ENCODE results near the gene ALDH16A1.
"Not testable (repeated sequence)": the region's sequence is repeated elsewhere in the genome, so short reads cannot be mapped to it uniquely, and the experiment has no call there.

Gene ALDH16A1

DNA sequence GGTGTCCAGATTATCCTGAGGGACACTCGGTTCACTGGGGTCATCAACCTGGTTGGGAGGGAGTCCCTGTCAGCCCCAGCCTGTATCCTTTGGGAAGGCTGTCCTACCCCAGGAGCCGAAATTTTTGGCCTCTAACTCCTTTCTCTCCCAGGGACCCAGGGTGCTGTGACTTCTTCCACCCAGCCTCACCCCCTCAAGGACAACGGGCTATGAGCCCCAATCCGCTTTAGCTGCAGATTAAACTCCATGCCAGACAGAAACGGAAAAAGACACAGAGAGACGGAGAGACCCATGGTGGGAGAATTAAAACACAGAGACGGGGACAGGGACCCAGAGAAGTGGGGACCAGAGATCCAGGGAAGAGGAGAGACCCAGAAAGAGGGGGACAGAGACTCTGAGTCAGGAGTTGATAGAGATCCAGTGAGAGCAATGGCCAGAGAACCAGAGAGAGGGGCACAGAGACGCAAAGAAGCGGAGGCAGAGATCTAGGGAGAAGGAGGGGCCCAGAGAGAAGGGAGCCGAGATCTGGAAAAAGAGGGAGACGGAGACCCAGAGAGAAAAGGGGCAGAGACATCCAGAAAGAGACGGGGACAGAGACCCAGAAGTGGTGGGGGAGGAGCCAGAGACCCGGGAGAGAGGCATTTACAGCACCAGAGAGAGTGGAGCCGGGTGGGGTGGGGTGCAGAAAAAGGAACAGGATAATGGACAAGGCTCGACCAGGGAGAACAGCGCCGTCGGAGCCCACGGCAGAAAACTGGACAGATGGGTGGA lies 12.4 kb upstream of the ALDH16A1 start:
- no peak for DNase-seq
- Histone ChIP-seq H3K36me3 (ENCODE audit: control insufficient read depth, insufficient read depth, low read length) (no peaks in the 10 kb centered on the region), H3K4me1 (ENCODE audit: control insufficient read depth, insufficient read depth, low read length, poor library complexity, severe bottlenecking) (peaks cover 25% of the 10 kb centered on the region), H3K9me3 (ENCODE audit: control insufficient read depth, low read length) (no peaks in the 10 kb centered on the region), H3K4me3 (ENCODE audit: insufficient read depth, low read depth, low read length, poor library complexity, severe bottlenecking) (no peak overlapping the region), H3K27me3 (replicated peaks; ENCODE audit: control insufficient read depth, insufficient read depth, low read length, poor library complexity, severe bottlenecking) (peaks cover 59% of the 10 kb centered on the region), H3K27ac (ENCODE audit: insufficient read depth, low read length, poor library complexity, severe bottlenecking) (no peak overlapping the region)

DNA sequence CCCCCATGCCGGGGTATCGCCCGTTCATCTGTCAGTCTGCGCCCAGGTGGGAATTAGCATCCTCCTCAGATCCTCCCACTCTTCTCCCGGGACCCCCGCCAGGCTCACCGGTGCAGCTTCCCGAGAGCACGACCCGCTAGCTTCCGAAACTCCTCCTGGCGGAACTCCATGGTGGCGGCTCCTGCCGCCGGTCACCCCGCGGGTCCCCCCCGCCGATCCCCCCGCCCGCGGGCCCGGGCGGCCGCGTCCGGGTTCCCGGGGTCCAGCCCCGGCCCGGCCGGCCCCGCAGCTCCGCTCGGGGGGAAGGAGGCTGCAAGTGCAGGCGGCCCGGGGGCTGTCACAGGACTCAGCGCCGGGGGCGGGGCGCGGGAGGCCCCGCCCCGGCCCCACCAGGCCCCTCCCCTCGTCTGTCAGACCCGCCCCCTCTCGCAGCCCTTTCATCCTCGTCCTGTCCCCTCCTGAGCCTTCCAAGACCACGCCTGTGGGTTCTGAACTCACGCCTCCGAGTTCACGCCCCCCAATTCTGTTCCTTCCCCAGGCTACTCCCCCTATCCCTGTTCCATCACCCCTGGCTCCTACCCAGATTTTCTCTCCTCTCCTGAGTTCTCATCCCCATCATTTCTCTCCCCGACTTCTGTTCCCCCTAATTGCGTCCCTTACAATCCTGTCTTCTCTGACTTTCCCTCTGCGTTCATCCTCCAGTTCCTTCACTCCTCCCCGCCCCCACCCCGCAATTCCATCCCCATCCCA lies 11.6 kb upstream of the ALDH16A1 start, which contains the start of gene SLC17A7:
Gene SLC17A7, minus strand, starts transcription at position 318 of the 750 bp plus-strand sequence. Its CDS starts 148 bp downstream, at position 170.
- Histone ChIP-seq H3K27ac (ENCODE audit: insufficient read depth, low read length, poor library complexity, severe bottlenecking) (no peak within 1 kb of the TSS), H3K9me3 (ENCODE audit: control insufficient read depth, low read length) (no peaks in the 10 kb centered on the region), H3K4me3 (ENCODE audit: insufficient read depth, low read depth, low read length, poor library complexity, severe bottlenecking) (no peak within 1 kb of the TSS), H3K27me3 (replicated peaks; ENCODE audit: control insufficient read depth, insufficient read depth, low read length, poor library complexity, severe bottlenecking) (peaks cover 52% of the 10 kb centered on the region), H3K36me3 (ENCODE audit: control insufficient read depth, insufficient read depth, low read length) (no peaks in the 10 kb centered on the region), H3K4me1 (ENCODE audit: control insufficient read depth, insufficient read depth, low read length, poor library complexity, severe bottlenecking) (peaks cover 22% of the 10 kb centered on the region)
- DNase-seq, result peak; percentile 21 to 44 (median 31)

DNA sequence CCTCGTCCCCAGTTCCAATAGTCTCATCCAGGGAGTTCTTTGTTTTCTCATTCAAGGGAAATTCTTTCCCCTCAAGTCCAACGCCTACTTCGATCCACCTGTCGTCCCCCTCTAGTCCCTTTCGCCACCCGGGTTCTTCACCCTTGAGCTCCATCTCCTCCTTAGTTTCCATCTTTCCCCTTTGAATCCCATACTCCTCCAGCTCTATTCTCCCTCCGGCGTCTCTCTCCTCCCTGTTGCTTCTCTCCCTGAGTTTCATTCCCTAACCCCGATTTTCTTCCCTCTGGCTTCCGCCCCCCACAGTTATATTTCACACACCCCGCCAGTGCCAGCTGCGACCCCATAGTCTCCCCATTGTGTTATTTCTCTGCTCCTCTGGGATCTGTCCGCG lies 11.1 kb upstream of the ALDH16A1 start:
- peaks cover 46% of the 10 kb centered on the region for H3K27me3 ChIP-seq (replicated peaks; ENCODE audit: control insufficient read depth, insufficient read depth, low read length, poor library complexity, severe bottlenecking)
- H3K36me3 ChIP-seq (ENCODE audit: control insufficient read depth, insufficient read depth, low read length), result peaks cover 3% of the 10 kb centered on the region
- no peak for DNase-seq
- H3K4me1 ChIP-seq (ENCODE audit: control insufficient read depth, insufficient read depth, low read length, poor library complexity, severe bottlenecking), result peaks cover 19% of the 10 kb centered on the region
- H3K4me3 ChIP-seq (ENCODE audit: insufficient read depth, low read depth, low read length, poor library complexity, severe bottlenecking), result no peak overlapping the region
- no peak overlapping the region for H3K27ac ChIP-seq (ENCODE audit: insufficient read depth, low read length, poor library complexity, severe bottlenecking)
- no peaks in the 10 kb centered on the region for H3K9me3 ChIP-seq (ENCODE audit: control insufficient read depth, low read length)

DNA sequence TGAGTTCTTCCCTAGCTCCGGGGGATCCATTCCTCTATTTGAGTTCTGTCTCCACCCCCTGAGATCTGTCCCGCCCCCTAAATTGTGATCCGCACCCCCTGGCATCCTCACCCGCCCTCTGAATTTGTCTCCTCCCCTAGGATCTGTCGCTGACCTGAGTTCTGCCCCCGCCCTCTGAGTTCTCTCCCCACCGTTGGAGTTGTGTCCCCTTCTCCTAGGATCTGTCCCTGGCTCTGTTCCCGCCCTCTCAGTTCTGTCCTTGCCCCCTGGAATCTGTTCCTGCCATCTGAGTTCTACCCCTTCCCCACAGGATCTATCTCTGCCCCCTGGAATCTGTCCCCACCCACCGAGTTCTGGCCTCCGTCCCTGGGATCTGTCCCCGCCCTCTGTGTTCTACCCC lies 10.7 kb upstream of the ALDH16A1 start:
- Histone ChIP-seq H3K27ac (ENCODE audit: insufficient read depth, low read length, poor library complexity, severe bottlenecking) (no peak overlapping the region), H3K9me3 (ENCODE audit: control insufficient read depth, low read length) (no peaks in the 10 kb centered on the region), H3K4me1 (ENCODE audit: control insufficient read depth, insufficient read depth, low read length, poor library complexity, severe bottlenecking) (peaks cover 19% of the 10 kb centered on the region), H3K36me3 (ENCODE audit: control insufficient read depth, insufficient read depth, low read length) (peaks cover 7% of the 10 kb centered on the region), H3K4me3 (ENCODE audit: insufficient read depth, low read depth, low read length, poor library complexity, severe bottlenecking) (no peak overlapping the region), H3K27me3 (replicated peaks; ENCODE audit: control insufficient read depth, insufficient read depth, low read length, poor library complexity, severe bottlenecking) (peaks cover 45% of the 10 kb centered on the region)
- no peak for DNase-seq

DNA sequence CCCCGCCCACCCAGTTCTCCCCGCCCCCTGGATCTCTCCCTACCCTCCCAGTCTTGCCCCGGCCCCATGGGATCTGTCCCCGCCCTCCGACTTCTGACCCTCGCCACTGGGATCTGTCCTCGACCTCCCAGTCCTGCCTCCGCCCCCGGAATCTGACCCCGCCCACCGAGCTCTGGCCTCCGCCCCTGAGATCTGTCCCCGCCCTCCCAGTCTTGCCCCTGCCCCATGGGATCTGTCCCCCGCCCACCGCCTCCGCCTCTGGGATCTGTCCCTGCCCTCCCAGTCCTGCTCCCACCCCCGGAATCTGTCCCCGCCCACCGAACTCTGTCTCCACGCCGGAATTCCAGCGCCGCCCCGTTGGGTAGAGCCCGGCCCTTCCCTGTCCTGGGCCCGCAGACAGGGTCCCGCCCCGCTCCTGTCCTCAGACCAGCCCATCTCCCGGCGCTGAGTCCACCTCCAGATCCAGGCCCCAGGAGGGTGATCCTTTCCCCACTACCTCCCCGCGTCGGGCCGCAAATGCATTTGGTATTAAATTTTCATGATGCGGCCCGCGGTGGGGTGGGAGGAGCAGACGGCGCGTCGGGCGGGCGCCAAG lies 10.2 kb upstream of the ALDH16A1 start:
- no peaks in the 10 kb centered on the region for H3K9me3 ChIP-seq (ENCODE audit: control insufficient read depth, low read length)
- peaks cover 19% of the 10 kb centered on the region for H3K4me1 ChIP-seq (ENCODE audit: control insufficient read depth, insufficient read depth, low read length, poor library complexity, severe bottlenecking)
- peaks cover 45% of the 10 kb centered on the region for H3K27me3 ChIP-seq (replicated peaks; ENCODE audit: control insufficient read depth, insufficient read depth, low read length, poor library complexity, severe bottlenecking)
- H3K4me3 ChIP-seq (ENCODE audit: insufficient read depth, low read depth, low read length, poor library complexity, severe bottlenecking), result peak overlapping the region; percentile 60
- H3K36me3 ChIP-seq (ENCODE audit: control insufficient read depth, insufficient read depth, low read length), result peaks cover 10% of the 10 kb centered on the region
- peak; percentile 22 to 53 (median 29) for DNase-seq
- no peak overlapping the region for H3K27ac ChIP-seq (ENCODE audit: insufficient read depth, low read length, poor library complexity, severe bottlenecking)

DNA sequence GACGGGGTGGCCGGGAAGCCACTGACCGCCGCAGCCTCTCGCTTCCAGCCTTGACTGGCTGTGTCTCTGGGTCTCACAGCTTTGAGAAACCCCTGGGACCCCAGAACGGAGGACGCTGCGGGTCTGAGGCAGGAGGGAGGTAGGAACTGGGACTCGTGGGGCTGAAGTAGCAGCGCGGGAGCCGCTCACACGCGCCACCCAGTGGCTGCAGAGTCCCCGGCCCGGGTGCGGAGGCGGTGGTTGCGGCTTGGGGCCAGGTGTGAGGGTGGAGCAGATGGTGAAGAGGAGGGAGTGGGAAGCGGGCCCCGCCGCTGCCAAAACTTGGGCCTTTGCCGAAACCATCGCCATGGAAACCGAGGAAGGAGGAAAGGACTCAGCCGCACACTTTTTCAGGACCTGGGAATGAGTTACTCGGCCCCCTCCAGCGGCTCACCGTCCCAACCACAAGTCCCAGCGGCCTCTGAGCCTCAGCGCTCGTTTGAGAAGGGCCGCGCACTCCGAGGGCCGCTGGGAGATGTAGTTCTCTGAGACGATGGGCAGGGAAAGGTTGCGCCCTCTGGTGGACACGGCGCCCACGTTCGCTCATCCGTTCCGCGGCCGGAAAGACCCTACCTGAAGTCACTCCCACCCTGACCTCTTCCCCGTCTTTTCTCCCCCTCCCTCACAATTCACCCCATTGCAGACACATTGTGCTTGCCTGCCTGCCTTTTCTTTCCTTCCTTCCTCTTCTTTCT lies 9.5 kb upstream of the ALDH16A1 start:
- H3K4me3 ChIP-seq (ENCODE audit: insufficient read depth, low read depth, low read length, poor library complexity, severe bottlenecking), result peak overlapping the region; percentile 60
- H3K9me3 ChIP-seq (ENCODE audit: control insufficient read depth, low read length), result no peaks in the 10 kb centered on the region
- peak overlapping the region; percentile 51 for H3K27ac ChIP-seq (ENCODE audit: insufficient read depth, low read length, poor library complexity, severe bottlenecking)
- H3K4me1 ChIP-seq (ENCODE audit: control insufficient read depth, insufficient read depth, low read length, poor library complexity, severe bottlenecking), result peaks cover 19% of the 10 kb centered on the region
- peaks cover 39% of the 10 kb centered on the region for H3K27me3 ChIP-seq (replicated peaks; ENCODE audit: control insufficient read depth, insufficient read depth, low read length, poor library complexity, severe bottlenecking)
- peak; percentile 82 to 88 (median 83) for DNase-seq
- H3K36me3 ChIP-seq (ENCODE audit: control insufficient read depth, insufficient read depth, low read length), result peaks cover 10% of the 10 kb centered on the region

DNA sequence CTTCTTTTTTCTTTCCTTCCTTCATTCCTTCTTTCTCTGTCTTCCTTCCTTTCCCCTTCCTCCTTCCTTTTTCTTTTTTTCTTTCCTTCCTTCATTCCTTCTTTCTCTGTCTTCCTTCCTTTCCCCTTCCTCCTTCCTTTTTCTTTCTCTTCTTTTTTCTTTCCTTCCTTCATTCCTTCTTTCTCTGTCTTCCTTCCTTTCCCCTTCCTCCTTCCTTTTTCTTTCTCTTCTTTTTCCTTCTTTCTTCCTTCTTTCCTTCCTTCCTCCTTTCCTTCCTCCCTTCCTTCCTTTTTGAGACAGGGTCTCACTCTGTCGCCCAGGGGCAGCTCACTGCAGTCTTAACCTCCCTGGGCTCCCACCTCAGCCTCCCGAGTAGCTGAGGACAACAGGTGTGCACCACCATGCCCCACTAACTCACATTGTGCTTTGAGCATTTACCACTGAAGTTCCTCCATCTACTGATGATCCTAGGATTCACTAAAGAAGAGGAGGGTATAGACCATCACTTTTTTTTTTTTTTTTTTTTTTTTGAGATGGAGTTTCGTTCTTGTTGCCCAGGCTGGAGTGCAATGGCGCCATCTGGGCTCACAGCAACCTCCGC lies 8.8 kb upstream of the ALDH16A1 start:
- Histone ChIP-seq H3K27me3 (replicated peaks; ENCODE audit: control insufficient read depth, insufficient read depth, low read length, poor library complexity, severe bottlenecking) (peaks cover 32% of the 10 kb centered on the region), H3K4me1 (ENCODE audit: control insufficient read depth, insufficient read depth, low read length, poor library complexity, severe bottlenecking) (peaks cover 19% of the 10 kb centered on the region), H3K36me3 (ENCODE audit: control insufficient read depth, insufficient read depth, low read length) (peaks cover 13% of the 10 kb centered on the region)
- not testable (repeated sequence) for DNase-seq; H3K9me3 ChIP-seq (ENCODE audit: control insufficient read depth, low read length); H3K27ac ChIP-seq (ENCODE audit: insufficient read depth, low read length, poor library complexity, severe bottlenecking); H3K4me3 ChIP-seq (ENCODE audit: insufficient read depth, low read depth, low read length, poor library complexity, severe bottlenecking)

DNA sequence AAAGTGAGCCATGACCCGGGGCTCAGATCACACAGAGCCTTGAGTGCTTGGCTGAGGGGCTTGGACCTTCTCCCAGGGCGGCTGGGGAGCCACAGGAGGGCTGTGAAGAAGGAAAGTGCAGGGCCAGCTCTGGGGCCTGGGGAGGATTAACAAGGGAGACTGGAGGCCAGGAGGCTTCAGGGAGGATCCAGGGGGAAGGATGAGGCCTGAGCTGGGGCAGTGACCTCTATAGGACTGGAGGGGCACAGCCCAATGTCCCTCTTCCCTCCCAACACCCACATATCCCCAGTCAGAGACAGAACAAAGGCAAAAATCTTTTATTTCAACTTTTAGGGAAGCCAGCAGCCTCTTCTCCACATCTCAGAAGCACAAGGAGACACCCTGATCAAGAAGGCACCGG lies 7.0 kb upstream of the ALDH16A1 start:
- no peaks in the 10 kb centered on the region for H3K9me3 ChIP-seq (ENCODE audit: control insufficient read depth, low read length)
- H3K27ac ChIP-seq (ENCODE audit: insufficient read depth, low read length, poor library complexity, severe bottlenecking), result no peak overlapping the region
- peaks cover 15% of the 10 kb centered on the region for H3K36me3 ChIP-seq (ENCODE audit: control insufficient read depth, insufficient read depth, low read length)
- no peak for DNase-seq
- H3K4me1 ChIP-seq (ENCODE audit: control insufficient read depth, insufficient read depth, low read length, poor library complexity, severe bottlenecking), result peaks cover 24% of the 10 kb centered on the region
- H3K4me3 ChIP-seq (ENCODE audit: insufficient read depth, low read depth, low read length, poor library complexity, severe bottlenecking), result no peak overlapping the region
- peaks cover 14% of the 10 kb centered on the region for H3K27me3 ChIP-seq (replicated peaks; ENCODE audit: control insufficient read depth, insufficient read depth, low read length, poor library complexity, severe bottlenecking)
